OCI-M1 (cell line): ENCODE measurements around the gene FGF7.
"Not testable (repeated sequence)": the region's sequence is repeated elsewhere in the genome, so short reads cannot be mapped to it uniquely, and the experiment has no call there.

Experiments used
- DNase-seq: peaks from one replicate; lab custom pipeline; 2025; lab: John Stamatoyannopoulos, UW

The FGF7 gene

GRCh38 chr15:49439678-49440395, 16.8 kb downstream of the FGF7 start:
- peak; percentile 62 for DNase-seq

GRCh38 chr15:49441356-49441755, 18.3 kb downstream of the FGF7 start:
- peak; percentile 42 for DNase-seq

GRCh38 chr15:49441816-49442215, 18.8 kb downstream of the FGF7 start:
- no peak for DNase-seq

- DNase-seq: no peak
These were observed 29.6 kb downstream of the FGF7 start for GRCh38 chr15:49452595-49452994.

GRCh38 chr15:49456166-49456565, 33.1 kb downstream of the FGF7 start:
- DNase-seq: no peak

- no peak for DNase-seq
These were observed 35.1 kb downstream of the FGF7 start for GRCh38 chr15:49458145-49458544.

- DNase-seq: no peak
These were observed 37.4 kb downstream of the FGF7 start for GRCh38 chr15:49460411-49460941.

GRCh38 chr15:49462232-49462844, 39.3 kb downstream of the FGF7 start:
- peak; percentile 39 for DNase-seq

- DNase-seq: no peak
These were observed 41.5 kb downstream of the FGF7 start for GRCh38 chr15:49464522-49464921.

GRCh38 chr15:49466119-49466518, 43.1 kb downstream of the FGF7 start:
- peak; percentile 55 for DNase-seq

GRCh38 chr15:49467746-49468480, 44.9 kb downstream of the FGF7 start:
- peak; percentile 30 for DNase-seq

- DNase-seq: peak; percentile 41
These were observed 45.4 kb downstream of the FGF7 start for GRCh38 chr15:49468481-49468839.

- peak; percentile 27 for DNase-seq
These were observed 48.2 kb downstream of the FGF7 start for GRCh38 chr15:49471248-49471647.

- peak; percentile 76 for DNase-seq
These were observed 48.7 kb downstream of the FGF7 start for GRCh38 chr15:49471733-49472132.

- no peak for DNase-seq
These were observed 49.3 kb downstream of the FGF7 start for GRCh38 chr15:49472338-49472737.

GRCh38 chr15:49473031-49473430, 50.0 kb downstream of the FGF7 start:
- DNase-seq: no peak

- DNase-seq: not testable (repeated sequence)
These were observed 55.0 kb downstream of the FGF7 start for GRCh38 chr15:49478021-49478420.

GRCh38 chr15:49478982-49479381, 55.9 kb downstream of the FGF7 start:
- DNase-seq: not testable (repeated sequence)

- not testable (repeated sequence) for DNase-seq
These were observed 62.4 kb downstream of the FGF7 start for GRCh38 chr15:49485401-49485800.

GRCh38 chr15:49490966-49491365, 67.9 kb downstream of the FGF7 start:
- DNase-seq: no peak

GRCh38 chr15:49492151-49492550, 69.1 kb downstream of the FGF7 start:
- DNase-seq: no peak

GRCh38 chr15:49492830-49493229, 69.8 kb downstream of the FGF7 start:
- no peak for DNase-seq

- DNase-seq: no peak
These were observed 71.8 kb downstream of the FGF7 start for GRCh38 chr15:49494842-49495241.
